HG03135 (cell line): ENCODE data around the gene GLRX3.

Experiments
- ATAC-seq: cut with Tn5 transposase; IDR thresholded peaks from one replicate; pipeline ENCODE4 v1.9.1; 2021; ENCODE audit warnings: mild to moderate bottlenecking, moderate library complexity; ENCODE audit not compliant: unreplicated experiment

The GLRX3 gene

DNA sequence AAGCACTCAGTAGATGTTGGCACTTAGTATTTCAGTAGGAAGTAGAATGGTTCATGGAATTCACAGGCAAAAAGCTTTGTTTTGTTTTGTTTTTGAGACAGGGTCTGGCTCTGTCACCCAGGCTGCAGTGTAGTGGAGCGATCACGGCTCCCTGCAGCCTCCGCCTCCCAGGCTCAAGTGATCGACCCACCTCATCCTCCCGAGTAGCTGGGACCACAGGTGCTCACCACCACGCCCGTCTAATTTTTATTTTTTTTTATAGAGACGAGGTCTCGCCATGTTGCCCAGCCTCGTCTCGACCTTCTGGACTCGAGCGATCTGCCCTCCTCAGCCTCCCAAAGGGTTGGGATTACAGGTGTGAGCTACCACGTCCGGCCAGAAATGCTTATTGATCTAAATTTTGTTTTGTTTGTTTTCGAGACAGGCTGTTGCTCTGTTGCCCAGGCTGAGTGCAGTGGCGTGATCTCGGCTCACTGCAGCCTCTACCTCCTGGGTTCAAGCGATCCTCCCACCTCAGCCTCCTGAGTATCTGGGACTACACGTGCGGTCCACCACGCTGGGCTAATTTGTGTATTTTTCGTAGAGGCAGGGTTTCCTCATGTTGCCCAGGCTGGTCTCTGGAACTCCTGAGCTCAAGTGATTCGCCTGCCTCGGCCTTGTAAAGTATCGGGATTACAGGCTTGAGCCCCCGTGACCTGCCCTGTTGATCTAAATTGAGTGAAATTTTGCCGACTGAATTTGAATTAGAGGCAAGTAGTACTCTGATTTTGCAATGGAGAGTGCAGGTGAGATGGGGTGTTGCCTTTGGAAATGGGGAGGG, 1.7 kb downstream of the GLRX3 start:
- no peak for ATAC-seq

DNA sequence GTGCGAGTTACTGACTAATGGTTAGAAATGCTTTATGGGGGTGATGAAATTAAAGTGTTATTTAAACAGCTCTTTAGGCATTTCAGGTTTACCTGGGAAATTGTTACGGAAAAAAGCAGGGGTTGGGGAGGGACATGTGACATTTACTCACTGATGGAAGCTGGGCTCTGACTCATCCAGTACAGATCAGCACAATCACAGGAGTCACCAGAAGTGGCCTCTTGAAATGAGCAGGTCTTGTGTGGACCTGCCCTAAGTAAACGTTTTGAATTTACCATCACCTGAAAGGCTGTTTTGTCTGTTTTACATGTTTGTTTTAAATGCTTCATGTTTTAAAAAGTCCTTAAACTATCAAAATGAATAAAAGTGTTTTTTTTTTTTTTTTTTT, 2.3 kb downstream of the GLRX3 start:
- ATAC-seq, result no peak

DNA sequence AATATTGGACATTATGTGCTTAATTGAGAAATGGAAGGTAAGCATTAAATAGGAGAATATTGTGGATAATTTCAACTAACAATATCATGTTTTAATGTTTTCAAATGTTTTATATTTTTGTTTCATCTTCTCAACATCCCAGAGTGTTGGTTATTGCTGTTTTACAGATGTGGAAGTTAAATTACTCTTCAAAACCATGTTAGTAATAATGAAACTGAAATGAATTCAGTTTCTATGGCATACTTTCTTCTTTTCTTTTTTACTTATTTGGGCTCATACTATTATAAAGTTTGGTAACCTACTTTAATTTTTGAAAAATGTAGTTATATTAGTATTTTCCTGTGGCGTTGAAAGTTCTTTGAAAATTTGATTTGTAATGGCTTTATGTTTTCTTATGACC, 4.2 kb downstream of the GLRX3 start:
- no peak for ATAC-seq

DNA sequence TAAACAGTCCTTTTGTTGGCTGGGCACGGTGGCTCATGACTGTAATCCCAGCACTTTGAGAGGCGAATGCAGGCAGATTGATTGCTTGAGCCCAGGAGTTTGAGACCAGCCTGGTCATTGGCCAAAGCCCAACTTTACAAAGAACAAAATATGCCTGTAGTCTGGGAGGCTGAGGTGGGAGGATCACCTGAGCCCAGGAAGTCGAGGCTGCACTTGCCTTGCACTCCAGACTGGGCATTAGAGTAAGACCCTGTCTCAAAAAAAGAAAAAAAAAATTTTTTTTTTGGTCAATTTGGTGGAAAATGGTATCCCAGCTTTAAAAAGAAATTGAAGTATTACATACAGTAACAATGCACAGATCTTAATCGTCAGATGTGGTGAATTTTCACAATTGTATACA, 4.8 kb downstream of the GLRX3 start:
- ATAC-seq, result no peak

DNA sequence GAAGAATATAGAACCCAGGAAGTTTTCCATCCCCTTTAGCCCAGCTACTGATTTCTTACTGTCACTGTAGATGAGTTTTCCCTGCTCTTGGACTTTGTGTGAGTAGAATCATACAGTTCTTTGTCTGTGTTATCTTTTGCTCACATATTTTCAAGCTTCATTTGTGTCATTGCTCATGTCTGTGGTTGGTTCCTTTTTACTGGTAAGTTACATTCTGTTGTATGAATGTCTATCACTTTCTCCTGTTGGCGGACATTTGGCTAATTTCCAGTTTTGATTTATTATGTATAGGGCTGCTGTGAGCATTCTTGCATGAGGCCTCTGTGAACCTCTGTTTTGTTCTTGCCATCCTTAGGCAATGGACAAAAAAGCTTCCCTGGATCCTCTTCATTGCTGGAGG, 5.3 kb downstream of the GLRX3 start:
- peak; percentile 16 for ATAC-seq

DNA sequence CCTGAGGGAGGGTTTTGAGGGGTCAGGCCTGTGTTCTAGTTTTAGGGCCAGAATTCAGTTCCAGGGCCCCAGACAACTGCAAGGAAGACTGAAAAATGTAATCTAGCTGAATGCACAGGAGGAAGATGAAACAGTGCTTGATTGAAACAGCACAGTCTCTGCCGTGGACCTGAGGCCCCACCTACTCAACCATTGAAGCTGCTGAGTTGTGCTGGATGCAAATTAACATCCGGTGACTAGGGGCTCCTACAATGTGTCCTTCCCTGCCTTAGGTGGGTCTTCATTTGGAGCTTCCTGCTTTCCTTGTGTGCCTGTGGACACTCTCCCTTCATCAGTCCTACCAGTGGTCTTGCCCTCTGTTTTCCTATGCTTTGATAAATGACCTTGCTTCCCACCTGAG, 5.7 kb downstream of the GLRX3 start:
- peak; percentile 85 for ATAC-seq

DNA sequence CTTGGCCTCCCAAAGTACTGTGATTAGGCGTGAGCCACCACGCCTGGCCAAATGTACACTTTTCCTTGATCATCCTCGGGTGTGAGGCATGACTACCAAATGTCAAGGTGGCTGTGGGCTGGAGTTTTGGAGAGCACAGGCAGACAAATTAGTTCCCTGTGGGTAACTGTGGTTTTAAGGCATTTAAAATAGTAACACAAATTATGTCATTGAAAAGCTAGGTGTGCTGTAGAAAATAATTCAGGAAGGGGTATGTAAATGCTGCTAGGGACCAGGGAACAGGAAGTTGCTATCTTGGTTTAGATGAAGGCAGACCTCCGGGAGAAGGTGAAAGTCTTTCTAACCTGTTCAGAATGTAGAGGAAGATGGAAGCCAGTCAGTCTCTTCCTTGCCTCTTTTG, 9.9 kb downstream of the GLRX3 start:
- ATAC-seq, result no peak

DNA sequence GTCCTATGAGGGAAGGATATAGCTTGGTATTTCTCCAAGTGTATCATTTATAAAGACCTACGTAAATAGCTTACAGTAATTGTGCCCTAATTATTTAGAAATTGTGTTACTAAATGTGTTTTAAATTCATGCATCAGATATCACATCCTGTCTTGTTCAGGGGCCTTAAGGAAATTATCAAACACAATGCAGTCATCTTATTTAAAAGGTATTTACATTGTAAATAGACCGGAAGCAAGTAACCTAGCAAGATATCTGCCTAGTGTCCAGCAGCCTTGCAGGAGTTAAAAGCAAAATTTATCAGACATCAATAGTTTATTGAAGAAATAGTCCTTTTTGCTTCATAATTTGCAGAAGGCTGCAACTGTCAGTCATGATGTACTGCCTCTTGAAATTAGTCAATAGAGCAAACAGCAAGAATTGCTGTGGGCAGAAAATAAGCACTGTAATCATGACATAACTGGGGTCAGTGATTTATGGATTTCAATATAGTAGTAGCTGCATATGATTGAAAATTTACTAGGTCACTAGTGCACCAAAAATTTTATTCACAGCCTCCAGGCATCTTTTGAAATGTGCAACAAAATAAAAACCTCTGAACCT, 23.1 kb downstream of the GLRX3 start:
- ATAC-seq, result no peak

- no peak for ATAC-seq
Observed at GRCh38 chr10:130160775-130161174, 24.6 kb downstream of the GLRX3 start.

GRCh38 chr10:130161331-130161730, 25.1 kb downstream of the GLRX3 start:
- ATAC-seq, result no peak

DNA sequence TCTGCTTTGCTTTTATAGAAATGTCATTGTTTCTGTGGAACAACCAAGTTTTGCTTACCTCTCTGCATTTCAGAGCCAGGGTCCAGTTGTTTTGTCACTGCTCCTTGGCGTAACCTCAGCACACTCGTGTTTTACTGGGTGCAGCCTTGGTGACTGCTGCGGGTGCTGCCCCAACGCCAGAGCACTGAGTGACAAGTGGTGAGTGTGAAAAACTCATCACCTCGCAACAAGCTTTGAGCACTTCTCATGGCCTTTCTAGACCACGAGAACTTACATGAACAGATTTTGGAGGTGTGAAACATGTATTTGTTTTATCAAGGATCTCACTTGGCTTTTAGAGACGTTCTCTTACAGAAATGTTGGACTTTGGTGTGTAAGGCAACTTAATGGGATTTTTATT, 31.0 kb downstream of the GLRX3 start:
- no peak for ATAC-seq

DNA sequence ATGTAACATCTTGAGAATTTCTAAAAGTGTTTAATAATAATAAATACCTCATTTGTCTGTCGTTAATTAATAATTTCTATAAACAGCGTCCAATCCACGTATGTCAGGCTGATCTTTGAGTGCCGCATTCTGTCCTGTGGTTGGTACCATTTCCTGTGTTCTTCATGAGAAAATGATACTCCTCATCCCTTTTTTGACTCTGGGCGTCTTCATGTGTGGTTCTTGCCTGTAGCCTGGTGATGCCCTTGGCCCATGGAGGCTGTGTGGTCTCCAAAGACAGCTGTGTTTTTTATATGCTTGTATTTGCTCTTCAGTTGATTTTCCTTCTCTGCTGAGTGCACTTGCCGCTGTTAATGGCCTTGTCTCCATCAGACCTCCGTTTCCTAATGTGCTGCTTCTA, 31.5 kb downstream of the GLRX3 start:
- no peak for ATAC-seq

- no peak for ATAC-seq
Observed at GRCh38 chr10:130169136-130169859, 33.1 kb downstream of the GLRX3 start.

GRCh38 chr10:130171196-130171595, 35.0 kb downstream of the GLRX3 start:
- no peak for ATAC-seq

DNA sequence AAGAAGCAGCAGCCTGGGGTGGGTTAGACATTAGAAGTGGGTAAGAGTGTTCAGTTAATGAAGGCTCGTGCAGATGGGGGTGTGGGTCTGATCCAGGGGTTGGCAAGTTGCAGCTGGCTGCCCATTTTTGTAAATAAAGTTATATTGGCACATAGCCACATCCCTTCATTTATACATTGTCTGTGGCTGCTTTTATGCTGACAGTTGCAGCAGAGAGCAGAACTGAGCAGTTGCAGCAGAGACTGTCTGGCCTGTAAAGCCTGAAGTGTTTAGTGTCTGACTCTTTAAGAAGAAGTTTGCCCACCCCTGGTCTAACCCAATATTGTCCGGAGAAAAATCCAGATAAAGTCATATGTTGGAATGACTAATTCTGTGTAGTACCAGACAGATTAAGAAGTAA, 38.1 kb downstream of the GLRX3 start:
- ATAC-seq, result no peak

DNA sequence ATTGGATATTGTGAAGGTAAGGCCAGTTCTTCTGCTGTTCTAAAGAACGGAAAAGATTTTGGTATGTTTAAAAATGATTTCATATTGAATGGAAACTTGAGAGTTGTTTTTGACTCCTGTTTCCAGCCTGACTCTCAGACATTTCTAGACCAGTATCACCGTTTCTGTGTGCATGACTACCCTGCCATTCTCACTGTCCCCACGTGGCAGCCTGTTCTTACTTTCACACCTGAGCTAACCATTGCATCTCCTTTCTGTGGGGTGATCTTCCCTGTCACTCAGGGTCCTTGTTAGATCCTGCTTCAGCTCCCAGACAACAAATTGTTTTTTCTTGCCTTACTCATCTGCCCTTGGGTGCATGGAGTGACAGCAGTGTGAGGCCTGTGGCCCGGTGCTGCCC, 38.9 kb downstream of the GLRX3 start:
- no peak for ATAC-seq

DNA sequence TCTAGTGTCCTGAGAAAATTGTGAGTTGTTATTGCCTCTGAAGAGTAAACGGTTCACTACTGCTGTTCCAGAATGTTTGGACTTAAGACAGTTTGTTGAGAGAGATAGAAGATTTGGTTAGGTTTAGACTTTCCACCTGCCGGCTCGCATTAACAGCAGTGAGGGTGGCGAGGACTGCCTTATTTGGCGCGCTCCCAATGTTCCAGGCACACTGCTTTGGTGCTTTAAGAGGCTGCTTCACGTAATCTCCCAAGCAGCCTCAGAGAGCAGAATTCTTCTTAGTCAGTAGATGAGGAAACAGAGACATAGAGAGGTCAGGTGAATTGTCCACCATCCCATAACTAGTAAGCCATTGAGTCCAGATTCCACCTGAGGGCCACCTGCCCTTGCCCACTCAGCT, 41.1 kb downstream of the GLRX3 start:
- ATAC-seq, result no peak

DNA sequence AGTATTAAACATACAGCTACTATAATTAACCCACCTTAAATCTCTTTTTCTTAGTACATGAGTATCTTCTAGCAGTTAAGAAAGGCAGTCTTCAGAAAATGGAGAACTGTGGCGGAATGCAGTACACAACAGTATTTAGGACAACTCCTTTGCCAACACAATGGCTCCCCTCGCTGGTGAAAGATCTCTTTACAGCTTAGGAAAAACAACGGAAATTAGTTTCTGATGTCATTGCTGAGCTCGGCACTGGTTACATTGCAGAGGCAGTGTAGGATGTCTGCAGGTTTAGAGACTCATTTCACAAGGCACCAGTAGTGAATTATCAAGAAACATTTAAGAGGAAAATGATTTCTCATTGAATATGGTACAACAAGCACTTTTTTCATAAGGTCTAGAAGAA, 43.4 kb downstream of the GLRX3 start:
- no peak for ATAC-seq

DNA sequence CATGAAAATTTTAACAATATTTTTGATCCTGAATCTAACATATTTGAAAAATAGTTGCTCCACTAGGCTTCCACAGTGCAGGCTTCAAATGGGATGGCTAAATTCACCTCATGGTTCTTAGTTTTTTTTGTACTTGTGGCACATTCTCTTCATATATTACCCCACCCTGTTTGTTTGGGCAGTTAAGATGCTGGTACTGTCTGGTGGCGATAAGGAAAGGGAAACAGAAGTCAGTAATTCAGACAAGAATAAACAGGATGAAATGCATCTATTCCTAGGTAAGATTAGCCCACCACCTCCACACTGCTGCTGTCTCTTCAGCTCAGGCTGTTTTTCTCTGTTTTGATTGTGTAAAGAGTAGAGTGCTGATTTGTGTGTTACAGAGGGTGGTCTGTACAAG, 44.2 kb downstream of the GLRX3 start:
- no peak for ATAC-seq

GRCh38 chr10:130181858-130182257, 45.7 kb downstream of the GLRX3 start:
- no peak for ATAC-seq

DNA sequence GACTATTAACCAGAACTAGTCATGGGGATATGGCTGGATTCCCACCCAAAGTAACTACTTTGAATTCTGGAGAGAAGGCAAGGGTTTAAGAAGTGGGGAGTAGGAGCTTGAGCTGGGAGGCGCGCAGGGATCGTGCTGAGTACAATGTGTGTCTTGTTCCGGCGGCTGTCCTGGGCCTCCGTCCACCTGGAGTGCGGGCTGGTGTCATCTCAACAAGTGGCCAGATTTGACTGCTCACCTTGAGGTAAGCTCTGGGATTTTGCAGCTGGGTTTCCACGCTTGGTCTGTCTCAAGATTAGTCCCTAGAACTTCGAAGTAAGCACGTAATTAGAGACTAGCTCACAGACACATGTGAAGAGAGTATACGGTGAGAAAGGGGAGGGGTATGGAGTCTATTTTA, 49.4 kb downstream of the GLRX3 start:
- ATAC-seq, result no peak
